Suprapubic skin (tissue), 3 donors: Measurements from ENCODE around the gene CNTN4.

Experiments
- EP300 ChIP-seq: sonication (generic); formaldehyde crosslinking; IDR thresholded peaks from one replicate; pipeline ENCODE4 v1.6.1; 2017; ENCODE audit warnings: antibody characterized with exemption
- POLR2A ChIP-seq, 2 donors: fragments of 450-650 bp; IDR thresholded peaks; one replicate each; pipeline ENCODE4 v1.6.1; 2017; ENCODE audit warnings: antibody characterized with exemption in 2 of 2, mild to moderate bottlenecking in 2 of 2, moderate library complexity in 2 of 2
- TF ChIP-seq, protein P1 (sequence below), 2 donors: fragments of 200-600 bp in 1 of 2; fragments of 450-650 bp in 1 of 2; sonication (generic) in 1 of 2; IDR thresholded peaks; one replicate each; pipeline ENCODE4 v1.5.1; 2016 to 2019; ENCODE audit warnings: antibody characterized with exemption in 2 of 2, mild to moderate bottlenecking in 1 of 2, moderate library complexity in 1 of 2

DNA sequence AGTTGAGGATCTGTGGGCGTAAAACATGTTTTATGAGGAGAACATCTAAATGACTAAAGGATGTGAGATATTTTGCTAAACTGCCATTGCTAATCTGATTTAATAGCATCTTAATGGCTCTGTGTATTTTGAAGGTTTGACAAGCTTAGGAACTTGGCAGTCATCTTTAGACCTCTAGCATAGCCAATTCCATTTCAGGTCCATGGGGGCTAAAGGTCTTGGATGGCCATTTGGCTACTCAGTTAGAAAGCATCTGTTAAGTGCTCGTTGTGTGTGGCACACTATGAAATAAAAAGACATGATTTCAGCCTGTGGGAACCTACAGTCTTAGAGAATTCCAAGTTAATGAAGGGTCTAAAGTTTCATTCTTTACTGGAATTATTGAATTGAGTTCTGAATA lies 775.3 kb downstream of the CNTN4 start:
- TF ChIP-seq EP300 (no peak), POLR2A (IDR thresholded peaks at IDR 0.05) (no peak)
- TF ChIP-seq, protein P1, sequence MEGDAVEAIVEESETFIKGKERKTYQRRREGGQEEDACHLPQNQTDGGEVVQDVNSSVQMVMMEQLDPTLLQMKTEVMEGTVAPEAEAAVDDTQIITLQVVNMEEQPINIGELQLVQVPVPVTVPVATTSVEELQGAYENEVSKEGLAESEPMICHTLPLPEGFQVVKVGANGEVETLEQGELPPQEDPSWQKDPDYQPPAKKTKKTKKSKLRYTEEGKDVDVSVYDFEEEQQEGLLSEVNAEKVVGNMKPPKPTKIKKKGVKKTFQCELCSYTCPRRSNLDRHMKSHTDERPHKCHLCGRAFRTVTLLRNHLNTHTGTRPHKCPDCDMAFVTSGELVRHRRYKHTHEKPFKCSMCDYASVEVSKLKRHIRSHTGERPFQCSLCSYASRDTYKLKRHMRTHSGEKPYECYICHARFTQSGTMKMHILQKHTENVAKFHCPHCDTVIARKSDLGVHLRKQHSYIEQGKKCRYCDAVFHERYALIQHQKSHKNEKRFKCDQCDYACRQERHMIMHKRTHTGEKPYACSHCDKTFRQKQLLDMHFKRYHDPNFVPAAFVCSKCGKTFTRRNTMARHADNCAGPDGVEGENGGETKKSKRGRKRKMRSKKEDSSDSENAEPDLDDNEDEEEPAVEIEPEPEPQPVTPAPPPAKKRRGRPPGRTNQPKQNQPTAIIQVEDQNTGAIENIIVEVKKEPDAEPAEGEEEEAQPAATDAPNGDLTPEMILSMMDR (IDR thresholded peaks at IDR 0.05) = no peak
